GM11168 (cell line): ENCODE measurements around the gene GPX2.

Experiments used
- in situ Hi-C: fragments of 300-500 bp; cut with MboI; formaldehyde crosslinking; loops from one replicate; pipeline ENCODE4 v1.12.0; 2022; ENCODE audit warnings: low sequenced_read_pairs; ENCODE audit not compliant: unreplicated experiment

GPX2 gene

DNA sequence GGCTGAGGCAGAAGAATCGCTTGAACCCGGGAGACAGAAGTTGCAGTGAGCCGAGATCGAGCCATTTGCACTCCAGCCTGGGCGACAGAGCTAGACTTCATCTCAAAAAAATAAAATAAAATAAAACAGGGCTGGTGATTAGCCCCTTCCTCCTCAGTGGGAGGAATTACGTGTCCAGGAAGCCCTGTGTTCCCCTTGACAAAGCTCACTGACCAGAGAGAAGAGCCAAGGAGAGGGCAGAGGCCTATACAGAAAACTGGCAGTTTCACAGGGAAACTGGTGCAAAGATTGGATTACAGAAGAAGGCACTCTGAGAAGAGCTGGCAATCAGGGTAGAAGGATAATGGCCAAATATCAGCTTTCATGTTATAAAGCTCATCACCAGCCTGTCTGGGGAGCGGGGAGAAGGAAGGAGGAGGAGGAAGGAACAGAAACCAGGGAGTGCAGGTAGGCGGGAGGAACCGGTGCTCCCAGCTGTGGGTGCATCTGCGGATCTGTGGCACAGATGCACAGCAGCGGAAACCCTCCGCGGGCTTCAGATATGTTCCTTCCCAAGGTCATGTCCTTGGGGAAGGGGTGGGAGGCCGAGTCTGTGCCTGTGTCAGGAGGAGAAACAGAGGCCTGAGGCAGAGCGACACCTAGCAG, 22.9 kb upstream of the GPX2 start:
- in situ Hi-C loops, result no loop called here

DNA sequence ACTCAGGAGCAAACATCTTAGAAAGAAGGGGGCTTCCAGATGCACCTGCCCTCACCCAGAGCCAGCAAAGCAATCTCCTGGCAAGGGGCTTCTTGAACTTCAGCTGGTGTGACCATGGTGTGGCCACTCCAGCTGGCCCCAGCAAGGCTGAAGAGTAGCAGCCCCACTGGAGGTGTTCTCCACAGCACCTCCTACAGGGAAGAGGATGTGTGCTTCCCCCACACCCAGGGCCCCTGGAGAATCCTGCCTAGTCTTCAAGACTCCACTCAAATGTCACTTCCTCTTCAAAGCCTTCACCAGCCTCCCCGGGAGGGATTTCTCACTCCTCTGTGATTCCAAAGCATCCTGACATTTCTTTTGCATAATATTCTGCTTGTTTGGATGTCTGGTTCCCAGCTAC, 21.1 kb upstream of the GPX2 start:
- in situ Hi-C loops, result no loop called here

DNA sequence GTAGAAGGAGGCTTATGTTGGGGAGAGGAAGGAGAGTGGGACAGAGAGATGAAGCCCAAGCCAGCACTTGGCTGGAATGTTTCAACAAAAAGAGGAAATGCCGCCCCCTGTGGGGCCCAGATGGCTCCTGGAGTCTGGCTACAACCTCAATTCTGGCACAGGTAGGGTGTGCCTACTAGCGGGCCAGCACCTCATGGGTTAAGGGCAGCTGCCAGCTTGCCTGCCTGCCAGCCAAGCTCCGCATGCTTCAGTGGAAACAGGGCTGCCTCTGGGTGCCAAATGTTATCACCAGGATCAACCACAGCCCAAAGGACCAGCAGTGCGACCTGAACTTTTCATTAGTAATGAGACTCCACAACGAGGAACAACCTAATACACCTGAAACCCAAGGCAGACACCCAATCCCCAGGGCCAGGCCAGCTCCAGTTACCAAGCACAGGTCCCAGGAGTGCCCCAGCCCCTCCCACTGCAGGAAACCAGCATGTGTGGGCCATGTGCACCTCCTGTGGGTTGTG, 18.3 kb upstream of the GPX2 start:
- in situ Hi-C loops, result no loop called here

DNA sequence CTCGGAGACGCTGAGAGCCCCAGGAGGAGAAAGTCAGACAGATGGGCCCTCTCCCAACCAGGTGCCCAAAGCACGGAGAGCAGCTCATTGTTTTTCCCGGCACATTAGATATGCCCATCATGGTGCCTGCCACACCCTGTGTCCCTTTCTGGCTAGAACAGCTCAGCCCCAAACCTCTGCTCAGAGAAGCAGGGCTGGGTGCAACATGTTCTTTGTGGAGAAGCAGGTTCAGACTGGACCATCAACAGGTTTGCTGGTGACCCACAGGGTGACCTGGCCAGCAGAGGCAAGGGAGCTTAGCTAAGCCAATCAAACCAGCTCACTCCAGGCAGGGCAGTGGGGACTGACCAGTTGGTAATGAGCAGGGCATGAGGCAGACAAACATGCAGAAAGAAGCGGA, 16.2 kb upstream of the GPX2 start:
- in situ Hi-C loops, result no loop called here

DNA sequence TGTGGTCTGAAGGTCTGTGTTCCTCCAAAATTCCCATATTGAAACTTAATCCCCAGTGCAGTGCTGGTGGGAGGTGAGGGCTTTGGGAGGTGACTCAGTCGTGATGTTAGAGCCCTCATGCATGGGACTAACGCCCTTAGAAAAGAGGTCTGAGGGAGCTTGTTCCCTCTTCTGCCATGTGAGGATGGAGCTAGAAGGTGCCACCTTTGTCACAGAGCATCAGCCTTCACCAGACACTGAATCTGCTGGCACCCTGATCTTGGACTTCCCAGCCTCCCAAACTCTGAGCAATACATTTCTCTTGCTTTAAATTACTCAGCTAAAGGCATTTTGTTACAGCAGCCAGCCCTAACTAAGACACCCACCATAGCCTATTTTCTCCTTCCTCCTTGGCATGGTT, 15.7 kb upstream of the GPX2 start:
- in situ Hi-C loops, result no loop called here

DNA sequence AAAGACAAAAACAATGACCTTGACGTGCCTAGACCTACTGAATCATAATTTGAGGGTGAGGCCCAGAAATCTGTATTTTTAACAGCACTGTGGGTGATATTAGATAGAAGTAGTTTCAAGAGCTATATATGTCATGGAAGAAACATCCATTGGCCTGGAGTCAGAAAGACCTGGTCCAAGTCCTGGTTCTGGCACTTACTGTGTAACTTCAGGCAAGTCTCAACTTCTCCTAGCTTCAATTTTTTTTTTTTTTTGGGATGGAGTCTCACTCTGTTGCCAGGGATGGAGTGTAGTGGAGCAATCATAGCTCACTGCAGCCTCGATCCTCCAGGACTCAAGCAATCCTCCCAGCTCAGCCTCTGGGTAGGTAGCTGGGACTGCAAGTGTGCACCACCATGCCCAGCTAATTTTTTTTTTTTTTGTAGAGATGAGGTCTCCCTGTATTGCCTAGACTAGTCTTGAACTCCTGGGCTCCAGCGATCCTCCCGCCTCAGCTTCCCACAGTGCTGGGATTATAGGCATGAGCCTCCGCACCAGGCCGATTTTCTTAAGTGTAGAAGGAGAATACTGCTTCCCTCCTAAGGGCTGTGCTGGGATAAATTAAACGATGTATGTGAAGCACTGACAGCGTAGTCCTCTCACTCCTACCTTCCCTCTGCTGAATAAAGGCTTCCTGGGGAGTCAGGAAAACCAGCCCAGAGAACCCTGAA, 14.3 kb upstream of the GPX2 start:
- in situ Hi-C loops, result no loop called here

DNA sequence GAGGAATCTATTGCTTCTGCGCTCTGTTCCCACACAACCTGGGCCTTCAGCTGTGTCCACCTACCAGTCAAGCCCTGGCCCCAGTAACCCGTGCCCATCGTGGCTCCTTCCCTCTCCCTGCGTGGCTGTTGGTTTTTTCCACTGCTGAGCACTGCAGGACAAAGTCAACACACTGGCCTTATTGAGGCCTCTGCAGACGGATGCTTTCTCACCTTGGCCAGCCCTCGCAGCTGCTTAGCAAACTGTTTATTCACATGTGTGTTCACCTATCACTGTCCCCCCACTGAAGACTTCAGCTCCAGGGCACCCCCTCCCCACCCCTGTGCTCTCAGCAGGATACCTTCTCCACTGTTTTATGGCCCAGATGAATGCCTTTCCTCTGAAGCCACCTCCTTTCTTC, 12.8 kb upstream of the GPX2 start:
- in situ Hi-C loops, result no loop called here

DNA sequence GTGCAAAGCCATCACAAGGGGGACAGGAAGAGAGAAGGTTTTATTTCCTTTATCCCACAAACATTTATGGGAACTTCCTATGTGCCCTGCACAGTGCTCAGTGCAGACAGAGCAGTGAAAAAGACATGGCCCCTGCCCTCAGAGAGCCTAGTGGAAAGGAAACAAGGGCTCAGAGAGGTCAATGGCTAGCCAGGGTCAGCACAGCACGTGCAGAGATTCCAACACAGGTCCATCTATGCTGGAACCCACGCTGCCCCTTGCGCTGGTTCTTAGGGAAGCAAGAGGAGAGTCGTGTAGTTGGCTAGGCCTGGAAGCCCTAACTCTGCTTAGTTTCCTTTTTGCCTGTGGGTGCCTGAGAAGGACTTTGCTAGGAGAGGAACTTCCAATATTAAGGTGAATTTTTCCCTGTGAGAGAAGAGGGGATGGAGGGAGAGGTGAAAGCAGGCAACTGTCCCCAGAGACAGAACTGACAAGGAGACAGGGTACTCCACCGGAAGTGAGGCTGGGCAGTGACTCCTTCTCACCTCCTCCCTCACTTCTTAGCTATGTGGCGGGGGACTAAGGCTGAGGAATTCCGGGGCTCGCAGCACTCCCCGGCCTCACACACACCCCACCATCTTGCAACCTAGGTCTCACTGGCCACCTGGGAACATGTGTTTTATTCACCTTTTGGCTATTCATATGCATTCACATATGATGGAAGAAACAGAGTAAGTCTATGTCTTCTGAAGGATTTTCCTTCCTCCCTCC, 12.1 kb upstream of the GPX2 start:
- in situ Hi-C loops, result no loop called here

DNA sequence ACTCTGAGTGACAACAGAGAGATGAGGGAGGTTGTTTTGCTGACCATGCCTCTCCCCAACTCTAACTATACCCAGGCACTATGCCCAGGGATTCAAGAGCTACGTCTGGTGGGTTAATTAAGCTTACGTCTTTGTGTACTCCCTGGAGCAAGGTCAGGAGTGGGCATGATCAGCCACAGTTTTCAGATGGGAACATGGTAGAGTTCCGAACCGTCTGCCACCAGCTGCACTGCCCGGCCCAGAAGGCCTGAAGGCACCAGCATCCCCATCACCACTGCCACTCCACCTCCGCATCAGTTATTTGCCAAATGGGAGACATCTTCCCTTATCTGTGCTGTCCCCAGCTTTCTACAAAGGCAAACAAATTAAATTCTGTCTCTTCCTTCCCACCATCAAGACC, 11.1 kb upstream of the GPX2 start:
- in situ Hi-C loops, result no loop called here

DNA sequence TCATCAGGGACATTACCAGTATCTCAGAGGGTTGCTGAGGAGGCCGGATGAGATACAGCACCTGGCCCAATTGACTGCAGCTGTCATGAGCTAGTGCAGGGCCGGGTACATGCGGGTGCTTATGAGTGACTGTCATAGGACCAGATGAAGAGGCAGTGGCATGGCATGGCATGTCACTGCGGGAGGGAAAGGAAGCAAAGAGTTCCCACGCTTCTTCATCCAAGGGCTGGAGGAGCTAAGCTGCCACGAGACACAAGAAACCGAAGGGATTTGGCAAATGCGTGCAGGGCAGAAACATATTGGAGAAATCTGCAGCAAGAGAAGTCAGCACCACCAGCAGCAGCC, 10.7 kb upstream of the GPX2 start:
- in situ Hi-C loops, result no loop called here

DNA sequence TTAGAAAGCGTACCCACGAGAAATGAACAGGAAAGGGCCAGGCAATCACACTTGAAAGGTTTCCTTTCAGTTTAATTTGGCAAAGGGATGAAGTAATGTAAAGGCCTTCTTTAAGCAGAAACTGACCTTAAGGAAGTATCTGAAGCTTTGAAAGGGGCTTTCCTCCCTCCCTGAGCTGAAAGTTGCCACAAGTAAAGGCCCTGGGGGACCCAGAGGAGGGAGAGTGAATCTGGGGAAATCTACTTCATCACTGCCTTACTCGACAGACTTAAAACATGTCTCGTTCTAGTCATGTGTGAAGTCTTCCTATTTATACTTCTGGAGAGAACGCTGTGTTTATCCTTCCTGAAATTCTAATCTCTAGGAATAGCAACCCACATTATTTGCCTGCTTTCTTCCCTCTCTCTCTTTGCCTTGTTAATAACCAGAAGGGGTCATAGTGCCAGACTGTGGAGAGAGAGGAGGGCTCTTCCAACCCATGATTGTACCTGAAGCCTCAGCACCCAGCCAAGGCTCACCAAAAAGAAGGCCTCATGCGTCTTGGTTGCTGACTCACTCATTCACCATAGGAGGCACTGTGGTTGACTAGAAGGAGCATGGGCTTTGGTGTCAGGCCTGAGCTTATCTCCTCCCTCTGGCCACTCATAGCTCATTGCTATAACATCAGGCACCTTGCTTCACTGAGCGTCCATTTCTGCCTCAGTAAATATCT, 10.2 kb upstream of the GPX2 start:
- in situ Hi-C loops, result no loop called here

DNA sequence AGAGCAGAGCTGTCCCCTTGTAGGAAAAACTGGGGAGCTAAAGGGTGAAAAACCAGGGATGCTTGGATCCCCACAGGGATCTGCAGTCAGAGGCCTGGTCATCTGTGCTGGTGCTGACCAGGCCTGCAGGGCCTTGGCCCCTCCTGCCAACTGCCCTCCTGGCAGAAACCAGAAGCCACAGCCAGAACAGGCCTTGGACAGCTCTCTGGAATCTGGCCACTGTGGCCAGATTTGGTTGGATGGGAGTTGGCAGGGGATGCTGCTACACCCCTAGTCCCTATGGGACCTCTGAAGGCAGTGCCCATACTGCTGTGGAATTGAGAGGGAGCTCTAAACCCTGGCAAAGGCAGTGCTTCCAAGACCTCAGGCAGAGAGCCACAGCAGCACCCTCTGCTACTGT, 9.2 kb upstream of the GPX2 start:
- in situ Hi-C loops, result no loop called here

DNA sequence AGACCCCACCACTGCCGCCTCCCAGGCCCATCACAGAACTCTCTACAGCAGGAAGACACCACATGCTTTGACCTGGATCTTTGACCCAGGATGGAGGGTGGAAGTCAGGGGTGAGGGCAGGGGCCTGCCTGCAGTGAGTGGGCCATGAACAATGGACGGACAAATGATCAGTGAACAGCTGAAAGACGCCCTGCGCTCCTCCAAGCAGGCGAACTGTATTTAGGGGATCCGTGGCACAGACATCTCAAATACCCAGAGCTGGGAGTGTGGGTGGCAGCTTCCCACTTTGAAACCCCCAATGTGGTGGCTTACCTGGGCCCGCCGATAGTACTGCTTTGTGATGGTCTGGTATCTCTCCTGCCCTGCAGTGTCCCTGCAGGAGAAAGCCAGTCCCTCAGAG, 8.7 kb upstream of the GPX2 start:
- in situ Hi-C loops, result no loop called here

DNA sequence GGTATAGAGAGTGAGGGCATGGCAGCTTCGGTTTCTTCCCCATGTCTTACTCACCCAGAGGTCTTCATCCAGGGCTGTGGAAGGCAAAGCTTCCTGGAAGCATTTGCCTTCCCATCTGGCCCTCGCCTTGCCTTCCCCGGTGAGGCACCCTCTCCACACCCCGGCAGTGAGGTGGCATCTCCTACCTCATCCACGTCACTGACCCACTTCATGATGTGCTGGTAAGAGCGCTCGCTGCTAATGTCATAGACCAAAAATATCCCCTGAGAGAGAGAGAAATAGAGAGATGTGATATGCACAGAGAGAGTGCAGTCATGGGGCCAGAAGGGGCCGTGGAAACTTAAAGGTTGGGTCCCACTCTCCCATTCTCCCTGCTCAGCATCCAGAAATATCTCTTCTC, 8.3 kb upstream of the GPX2 start:
- in situ Hi-C loops, result no loop called here

DNA sequence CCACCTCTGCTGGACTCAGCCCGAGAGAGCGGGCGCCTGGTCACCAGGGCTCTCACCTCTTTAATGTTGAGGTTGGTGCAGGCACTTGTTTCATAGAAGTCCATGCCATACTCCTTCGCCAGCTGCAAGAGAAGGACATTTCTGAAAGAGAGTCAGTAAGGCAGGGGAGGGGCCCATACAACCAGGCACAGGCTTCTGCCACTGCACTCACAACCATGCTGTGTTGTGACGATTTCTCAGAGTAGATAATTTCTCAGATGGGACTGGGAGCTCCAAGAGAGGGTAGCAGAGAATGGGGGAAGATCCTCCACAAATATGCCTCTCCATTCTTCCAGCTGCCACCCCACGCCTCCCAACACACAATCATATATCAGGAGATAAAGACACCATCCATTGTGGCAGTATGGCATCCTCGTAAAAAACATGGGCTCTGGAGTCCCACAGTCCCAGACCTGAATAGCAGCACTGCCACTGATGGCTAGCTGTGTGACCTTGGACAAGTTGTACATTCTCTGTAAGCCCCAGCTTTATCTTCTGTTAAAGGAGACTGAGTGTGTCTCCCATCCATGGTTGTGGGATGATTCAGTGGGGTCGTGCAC, 6.2 kb upstream of the GPX2 start:
- in situ Hi-C loops, result no loop called here

DNA sequence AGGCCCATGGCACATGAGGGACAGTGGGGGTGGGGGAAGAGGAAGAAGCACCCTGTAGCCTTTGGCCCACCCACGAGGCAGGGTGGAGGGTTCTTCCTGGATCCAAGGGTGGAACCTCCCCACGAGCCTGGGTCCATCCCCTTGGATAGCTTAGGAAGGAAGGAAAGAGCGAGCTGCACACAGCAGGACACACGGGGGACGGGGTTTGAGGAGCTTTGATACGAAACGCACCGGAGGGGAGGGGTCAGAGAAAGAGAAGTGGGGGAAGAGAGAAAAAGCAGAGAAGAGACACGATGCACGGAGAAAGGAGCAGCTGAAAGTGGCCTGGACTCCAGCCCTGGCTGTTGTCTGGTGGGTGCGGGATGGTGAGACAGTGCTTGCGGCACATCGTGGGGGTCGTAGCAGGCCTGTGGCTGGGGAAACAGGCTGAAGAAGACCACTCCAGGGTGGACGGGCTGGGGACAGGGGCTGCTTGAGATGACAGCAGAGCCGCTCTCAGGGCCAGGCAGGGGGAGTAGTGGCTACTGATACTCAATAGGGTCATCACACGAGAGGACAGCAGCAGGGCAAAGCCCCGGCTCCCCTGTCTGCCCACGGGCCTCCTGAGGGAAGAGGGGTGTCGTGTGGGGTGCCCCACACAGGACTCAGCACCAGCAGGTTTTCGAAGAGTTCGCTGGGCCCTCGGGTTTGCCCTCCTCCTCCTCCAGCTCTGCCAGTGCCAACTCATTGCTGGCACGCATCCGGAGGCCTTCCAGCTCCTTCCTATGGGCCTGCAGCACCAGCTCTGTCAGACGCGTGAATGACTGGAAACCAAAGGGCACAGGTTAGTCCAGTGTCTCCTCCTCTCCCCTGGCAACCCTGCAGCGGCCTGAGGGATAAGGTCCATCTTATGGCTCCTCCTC, 5.4 kb upstream of the GPX2 start:
- in situ Hi-C loops, result no loop called here

DNA sequence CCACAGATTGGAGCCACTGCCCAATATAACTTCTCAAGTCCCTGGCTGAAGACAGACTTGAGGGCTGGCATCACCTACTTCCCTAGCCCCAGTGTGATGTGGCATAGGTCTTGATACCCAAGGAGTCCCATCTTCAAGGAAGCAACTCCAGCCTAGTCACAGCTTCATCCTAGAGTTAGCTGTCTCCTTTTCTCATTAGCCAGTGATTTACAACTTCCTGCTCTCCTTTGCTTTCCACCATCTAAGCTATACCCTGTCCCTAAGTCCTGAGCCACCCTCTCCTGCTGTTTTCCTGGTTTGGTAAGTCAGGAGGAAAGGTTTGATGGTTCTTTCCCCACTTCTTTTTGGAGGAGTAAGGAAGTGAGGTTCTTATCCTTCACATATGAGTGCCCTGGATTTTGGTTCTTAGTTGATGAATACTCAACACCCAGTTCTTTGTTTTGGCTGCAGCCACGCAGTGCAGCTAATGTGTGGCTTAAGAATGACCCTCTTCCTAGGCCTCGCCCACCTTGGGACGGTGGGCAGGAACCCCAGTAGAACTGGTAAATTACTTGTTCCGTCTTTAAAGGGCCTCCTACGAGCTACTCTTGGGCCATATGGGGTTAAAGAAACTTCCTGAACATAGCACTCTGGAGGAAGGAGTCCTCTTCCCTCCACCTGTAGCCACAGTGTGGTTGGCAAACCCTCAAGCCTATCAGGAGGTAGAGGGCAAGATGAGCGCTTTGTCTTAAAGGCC, 3.9 kb upstream of the GPX2 start:
- in situ Hi-C loops, result no loop called here

DNA sequence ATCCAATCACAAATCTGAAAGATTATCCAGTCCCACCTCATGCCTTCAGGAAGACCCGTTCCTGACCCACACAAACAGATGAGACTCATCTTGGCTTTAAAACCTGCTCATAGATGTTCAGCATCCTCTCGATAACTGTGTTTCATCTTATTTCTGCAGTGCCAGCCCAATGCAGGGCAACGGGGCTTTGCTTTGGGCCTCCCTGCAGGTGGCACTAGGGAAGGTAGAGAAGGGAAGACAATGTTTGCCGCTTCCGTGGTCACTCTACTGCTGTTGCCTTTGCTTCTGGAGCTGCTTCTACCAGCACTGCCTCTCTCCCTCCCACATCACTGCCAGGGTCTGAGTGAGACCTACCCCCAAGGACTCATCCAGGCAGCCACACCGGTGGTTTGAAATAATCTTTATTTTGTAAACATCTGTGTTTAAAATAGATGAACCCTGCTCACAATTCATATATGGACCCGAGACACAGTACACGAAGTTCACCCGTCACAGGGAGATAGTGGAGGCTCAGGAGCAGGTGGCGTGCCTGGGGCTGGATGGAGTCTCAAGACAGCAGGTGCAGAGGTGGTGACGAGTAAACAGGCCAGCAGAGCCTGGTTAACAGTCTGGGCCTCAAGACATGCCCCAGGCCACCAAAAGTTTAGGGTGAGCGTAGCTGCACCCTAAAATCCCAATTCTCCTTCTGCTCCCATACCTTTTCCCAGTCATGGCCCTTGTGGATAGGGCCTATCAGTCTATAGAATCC, 3.1 kb upstream of the GPX2 start:
- in situ Hi-C loops, result no loop called here
